ENCODE results near the gene PAPSS2. TPM values are rescaled to one million over a fixed set of nuclear protein-coding genes. Genes with fewer than 3 reads are reported as not detected.

Gene PAPSS2
- total RNA-seq, 1 donor from 2014 or later, result 21.1 TPM

GRCh38 chr10:87786421-87786820, 126.7 kb downstream of the PAPSS2 start:
- Mint-ChIP-seq H3K4me3 (no peak overlapping the region), H3K4me1 (ENCODE audit: unreplicated experiment) (no peaks in the 10 kb centered on the region), H3K27ac (no peak overlapping the region), H3K9me3 (no peaks in the 10 kb centered on the region), H3K27me3 (no peaks in the 10 kb centered on the region), H3K36me3 (peaks cover 24% of the 10 kb centered on the region)
- TF ChIP-seq CTCF (conservative IDR thresholded peaks at IDR 0.05), result no peak
- no peak for DNase-seq (ENCODE audit: extremely low spot score, unreplicated experiment)

- H3K9me3 Mint-ChIP-seq, result no peaks in the 10 kb centered on the region
- no peak for DNase-seq (ENCODE audit: extremely low spot score, unreplicated experiment)
- no peaks in the 10 kb centered on the region for H3K27me3 Mint-ChIP-seq
- H3K4me3 Mint-ChIP-seq, result no peak overlapping the region
- H3K27ac Mint-ChIP-seq, result no peak overlapping the region
- H3K4me1 Mint-ChIP-seq (ENCODE audit: unreplicated experiment), result no peaks in the 10 kb centered on the region
- TF ChIP-seq CTCF (conservative IDR thresholded peaks at IDR 0.05), result no peak
- H3K36me3 Mint-ChIP-seq, result peaks cover 18% of the 10 kb centered on the region
Observed at GRCh38 chr10:87790185-87790584, 130.5 kb downstream of the PAPSS2 start.

GRCh38 chr10:87794285-87794684, 134.6 kb downstream of the PAPSS2 start:
- Mint-ChIP-seq H3K36me3 (peaks cover 36% of the 10 kb centered on the region), H3K27ac (no peak overlapping the region), H3K27me3 (no peaks in the 10 kb centered on the region), H3K4me3 (no peak overlapping the region), H3K9me3 (no peaks in the 10 kb centered on the region), H3K4me1 (ENCODE audit: unreplicated experiment) (no peaks in the 10 kb centered on the region)
- no peak for TF ChIP-seq CTCF (conservative IDR thresholded peaks at IDR 0.05)
- no peak for DNase-seq (ENCODE audit: extremely low spot score, unreplicated experiment)

Other genes with a start within 250 kb of the PAPSS2 start
- gene MINPP1, start 155.0 kb upstream of the PAPSS2 start, total RNA-seq (ENCODE audit: low replicate concordance), result 18.1 and 23.4 TPM in 2 replicates
- 50.1 and 51.5 TPM in 2 replicates for gene ATAD1, start 158.3 kb downstream of the PAPSS2 start, total RNA-seq (ENCODE audit: low replicate concordance)
- gene KLLN, start 203.7 kb downstream of the PAPSS2 start, total RNA-seq (ENCODE audit: low replicate concordance), result 1.4 and 2.2 TPM in 2 replicates
- 80.6 and 93.1 TPM in 2 replicates for gene PTEN, start 203.7 kb downstream of the PAPSS2 start, total RNA-seq (ENCODE audit: low replicate concordance)